ENCODE data around the gene PIK3C2B. TPM values are rescaled to one million over a fixed set of nuclear protein-coding genes. Genes with fewer than 3 reads are reported as not detected.

Gene PIK3C2B
- total RNA-seq, 3 donors from 2014 or later (not counting 1 experiment from before 2014, with no cell fraction given) = 18.1 to 34.8 (median 29.5) TPM

DNA sequence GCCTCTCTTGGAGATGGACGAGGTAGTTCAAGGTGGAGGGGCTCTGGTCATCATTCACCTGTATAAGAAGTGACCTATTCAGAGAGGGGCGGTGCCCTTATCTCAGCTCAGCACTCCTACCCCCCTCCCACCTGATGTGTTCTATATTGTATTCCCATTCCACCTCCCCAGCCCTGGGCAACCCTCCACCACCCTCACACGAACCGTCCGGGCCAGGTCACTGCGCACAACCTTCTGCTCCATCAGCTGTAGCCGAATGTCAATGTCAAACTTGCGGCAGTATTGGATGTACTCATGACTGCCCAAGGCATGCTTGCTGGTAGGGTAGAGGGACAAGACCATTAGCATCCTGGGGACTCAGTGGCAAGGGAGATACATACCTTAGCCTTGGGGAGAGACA, 34.3 kb downstream of the PIK3C2B start:
- Mint-ChIP-seq H3K9me3 (no peaks in the 10 kb centered on the region), H3K4me1 (peaks cover 16 to 21% of the 10 kb centered on the region in 2 donors), H3K27ac (peak overlapping the region; percentile 70 to 89), H3K36me3 (no peaks in the 10 kb centered on the region), H3K4me3 (no peak overlapping the region), H3K27me3 (ENCODE audit: low read depth in 2 of 2) (no peaks in the 10 kb centered on the region)
- no peak for DNase-seq
- TF ChIP-seq CTCF (IDR thresholded peaks at IDR 0.05) = no peak
- intact Hi-C loops (cut with micrococcal nuclease) = no loop called here
- WGBS (ENCODE audit: insufficient coverage) = 97% methylated on average over 8 of the region's 8 CpGs
- H3K36me3 ChIP-seq (ENCODE audit: control insufficient read depth, insufficient read depth, low read length) = peaks cover 23% of the 10 kb centered on the region
- no peak for ATAC-seq
- no peak overlapping the region for H3K4me3 ChIP-seq (ENCODE audit: low read length)
- no peaks in the 10 kb centered on the region for H3K27me3 ChIP-seq (ENCODE audit: control insufficient read depth, insufficient read depth, low read length)
- H3K9me3 ChIP-seq (ENCODE audit: control insufficient read depth, insufficient read depth, low read length) = no peaks in the 10 kb centered on the region
- H3K4me1 ChIP-seq (ENCODE audit: control insufficient read depth, insufficient read depth, low read length) = peaks cover 39% of the 10 kb centered on the region
- H3K27ac ChIP-seq (ENCODE audit: low read length) = no peak overlapping the region

DNA sequence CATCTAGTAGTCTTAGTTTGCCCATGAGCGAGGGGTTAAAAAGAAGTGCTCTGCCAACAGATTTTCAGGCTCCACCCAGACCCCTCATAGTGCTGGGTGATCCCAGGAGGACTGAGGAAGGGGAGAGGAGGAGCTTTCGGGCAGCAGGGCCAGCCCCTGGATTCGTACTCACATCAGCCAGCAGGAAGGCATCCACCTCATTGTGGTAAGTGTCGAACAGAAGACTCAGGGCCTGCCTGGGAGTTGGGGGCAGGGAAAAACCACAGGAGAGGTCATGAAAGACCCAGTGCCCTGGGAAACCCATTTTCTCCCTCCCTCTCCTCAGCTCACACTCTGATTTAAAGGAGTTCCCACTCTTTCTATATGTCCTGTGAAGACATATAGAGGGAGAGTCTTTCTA, 34.9 kb downstream of the PIK3C2B start:
- Mint-ChIP-seq H3K4me1 (peaks cover 16 to 21% of the 10 kb centered on the region in 2 donors), H3K4me3 (no peak overlapping the region), H3K9me3 (no peaks in the 10 kb centered on the region), H3K27me3 (ENCODE audit: low read depth in 2 of 2) (no peaks in the 10 kb centered on the region), H3K36me3 (no peaks in the 10 kb centered on the region), H3K27ac (peak overlapping the region in 1 of 2 donors; percentile 29)
- Histone ChIP-seq H3K27me3 (ENCODE audit: control insufficient read depth, insufficient read depth, low read length) (no peaks in the 10 kb centered on the region), H3K4me1 (ENCODE audit: control insufficient read depth, insufficient read depth, low read length) (peaks cover 36% of the 10 kb centered on the region), H3K27ac (ENCODE audit: low read length) (no peak overlapping the region), H3K9me3 (ENCODE audit: control insufficient read depth, insufficient read depth, low read length) (no peaks in the 10 kb centered on the region), H3K4me3 (ENCODE audit: low read length) (no peak overlapping the region), H3K36me3 (ENCODE audit: control insufficient read depth, insufficient read depth, low read length) (peaks cover 26% of the 10 kb centered on the region)
- ATAC-seq (no peak), DNase-seq (no peak)
- intact Hi-C loops (cut with micrococcal nuclease) = no loop called here
- no peak for TF ChIP-seq CTCF (IDR thresholded peaks at IDR 0.05)
- WGBS (ENCODE audit: insufficient coverage) = 62% methylated on average over 4 of the region's 4 CpGs

GRCh38 chr1:204457666-204458065, 36.9 kb downstream of the PIK3C2B start:
- Histone ChIP-seq H3K27me3 (ENCODE audit: control insufficient read depth, insufficient read depth, low read length) (no peaks in the 10 kb centered on the region), H3K9me3 (ENCODE audit: control insufficient read depth, insufficient read depth, low read length) (no peaks in the 10 kb centered on the region), H3K4me1 (ENCODE audit: control insufficient read depth, insufficient read depth, low read length) (peaks cover 40% of the 10 kb centered on the region), H3K4me3 (ENCODE audit: low read length) (no peak overlapping the region), H3K36me3 (ENCODE audit: control insufficient read depth, insufficient read depth, low read length) (peaks cover 28% of the 10 kb centered on the region), H3K27ac (ENCODE audit: low read length) (no peak overlapping the region)
- no peaks in the 10 kb centered on the region for H3K27me3 Mint-ChIP-seq (ENCODE audit: low read depth in 2 of 2)
- no peak for ATAC-seq
- H3K9me3 Mint-ChIP-seq = no peaks in the 10 kb centered on the region
- H3K4me1 Mint-ChIP-seq = peaks cover 25 to 30% of the 10 kb centered on the region in 2 donors
- 95% methylated on average over 5 of the region's 5 CpGs for WGBS (ENCODE audit: insufficient coverage)
- TF ChIP-seq CTCF (IDR thresholded peaks at IDR 0.05) = no peak
- H3K27ac Mint-ChIP-seq = peak overlapping the region in 1 of 2 donors; percentile 12
- no peak for DNase-seq
- no peak overlapping the region for H3K4me3 Mint-ChIP-seq
- H3K36me3 Mint-ChIP-seq = no peaks in the 10 kb centered on the region
- intact Hi-C loops (cut with micrococcal nuclease) = no loop called here

DNA sequence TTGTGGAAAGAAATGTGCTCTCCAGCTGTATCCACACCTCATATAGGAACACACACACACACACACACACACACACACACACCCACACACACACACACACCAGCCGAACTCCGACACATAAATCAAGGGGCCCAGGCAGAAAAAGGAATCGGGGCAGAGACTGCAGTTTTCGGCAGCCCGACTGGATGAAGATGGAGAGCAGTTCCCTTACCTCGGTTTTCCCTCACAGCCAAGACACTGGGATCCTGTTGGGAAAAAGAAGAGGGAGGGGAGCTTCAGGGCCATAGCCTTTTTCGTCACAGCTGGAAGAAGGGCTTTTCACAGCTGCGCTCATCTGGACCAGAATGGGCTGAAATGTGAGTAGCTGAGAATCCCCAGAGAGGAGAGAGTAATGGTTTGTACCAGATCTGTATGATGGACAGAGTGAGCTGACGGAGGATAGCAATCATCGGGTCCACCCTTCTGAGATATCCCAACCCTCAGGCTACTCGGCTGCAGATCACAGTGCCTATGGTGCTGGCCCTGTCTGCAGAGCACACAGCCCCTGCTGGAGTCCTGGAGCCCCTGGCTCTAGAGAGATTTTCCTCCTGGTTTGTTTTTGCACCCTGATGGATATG, 37.7 kb downstream of the PIK3C2B start:
- Histone ChIP-seq H3K9me3 (ENCODE audit: control insufficient read depth, insufficient read depth, low read length) (no peaks in the 10 kb centered on the region), H3K27ac (ENCODE audit: low read length) (no peak overlapping the region), H3K36me3 (ENCODE audit: control insufficient read depth, insufficient read depth, low read length) (peaks cover 28% of the 10 kb centered on the region), H3K27me3 (ENCODE audit: control insufficient read depth, insufficient read depth, low read length) (no peaks in the 10 kb centered on the region), H3K4me1 (ENCODE audit: control insufficient read depth, insufficient read depth, low read length) (peaks cover 38% of the 10 kb centered on the region), H3K4me3 (ENCODE audit: low read length) (no peak overlapping the region)
- ATAC-seq = no peak
- WGBS (ENCODE audit: insufficient coverage) = 84% methylated on average over 10 of the region's 11 CpGs
- intact Hi-C loops (cut with micrococcal nuclease) = no loop called here
- DNase-seq = no peak
- H3K4me3 Mint-ChIP-seq = no peak overlapping the region
- TF ChIP-seq CTCF (IDR thresholded peaks at IDR 0.05) = no peak
- H3K4me1 Mint-ChIP-seq = peaks cover 20 to 26% of the 10 kb centered on the region in 2 donors
- no peak overlapping the region for H3K27ac Mint-ChIP-seq
- no peaks in the 10 kb centered on the region for H3K36me3 Mint-ChIP-seq
- no peaks in the 10 kb centered on the region for H3K27me3 Mint-ChIP-seq (ENCODE audit: low read depth in 2 of 2)
- H3K9me3 Mint-ChIP-seq = no peaks in the 10 kb centered on the region

All from natural killer cell (primary cell).